ENCODE data around the gene NMNAT3.

Gene NMNAT3

DNA sequence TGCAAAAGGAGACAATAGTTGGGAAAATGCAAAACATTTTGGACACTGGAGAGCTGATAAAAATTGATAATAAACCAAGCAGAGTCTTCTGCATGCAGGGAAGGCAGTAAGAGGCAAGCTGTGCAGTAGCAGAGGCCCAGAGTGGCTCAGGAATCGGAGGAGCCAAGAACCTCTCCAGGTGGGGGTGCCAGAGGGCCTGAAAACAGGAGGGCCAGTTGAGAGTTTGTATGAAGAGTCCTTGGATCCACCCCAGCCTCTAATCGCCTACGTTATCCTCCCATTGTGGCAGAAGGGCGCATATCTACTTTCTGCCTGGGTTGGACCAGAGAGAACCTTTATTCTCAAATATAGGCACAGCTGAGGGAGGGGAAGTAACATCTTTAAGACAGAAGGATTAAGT, 89.3 kb downstream of the NMNAT3 start:
- Histone ChIP-seq H3K36me3 (ENCODE audit: insufficient read depth, low read length) (no peaks in the 10 kb centered on the region), H3K9me3 (ENCODE audit: insufficient read depth, low read length, severe bottlenecking) (no peaks in the 10 kb centered on the region), H3K27me3 (ENCODE audit: insufficient read depth, low read length, poor library complexity) (peaks cover 10% of the 10 kb centered on the region), H3K9ac (ENCODE audit: low read depth, low read length) (no peak overlapping the region), H3K27ac (ENCODE audit: low read length) (no peak overlapping the region), H3K4me3 (ENCODE audit: low read depth in 1 of 2, low read length in 2 of 2) (no peak overlapping the region), H3K79me2 (ENCODE audit: insufficient read depth, low read length) (no peaks in the 10 kb centered on the region), H4K20me1 (ENCODE audit: insufficient read depth, low read length) (no peaks in the 10 kb centered on the region), H3K4me1 (ENCODE audit: insufficient read depth, low read length) (no peaks in the 10 kb centered on the region), H3K4me2 (ENCODE audit: insufficient read depth, low read length) (no peak overlapping the region), H2AFZ (ENCODE audit: low read depth, low read length) (no peak overlapping the region)
- ATAC-seq (ENCODE audit: insufficient read depth, low read depth), result no peak
- TF ChIP-seq, protein P1, sequence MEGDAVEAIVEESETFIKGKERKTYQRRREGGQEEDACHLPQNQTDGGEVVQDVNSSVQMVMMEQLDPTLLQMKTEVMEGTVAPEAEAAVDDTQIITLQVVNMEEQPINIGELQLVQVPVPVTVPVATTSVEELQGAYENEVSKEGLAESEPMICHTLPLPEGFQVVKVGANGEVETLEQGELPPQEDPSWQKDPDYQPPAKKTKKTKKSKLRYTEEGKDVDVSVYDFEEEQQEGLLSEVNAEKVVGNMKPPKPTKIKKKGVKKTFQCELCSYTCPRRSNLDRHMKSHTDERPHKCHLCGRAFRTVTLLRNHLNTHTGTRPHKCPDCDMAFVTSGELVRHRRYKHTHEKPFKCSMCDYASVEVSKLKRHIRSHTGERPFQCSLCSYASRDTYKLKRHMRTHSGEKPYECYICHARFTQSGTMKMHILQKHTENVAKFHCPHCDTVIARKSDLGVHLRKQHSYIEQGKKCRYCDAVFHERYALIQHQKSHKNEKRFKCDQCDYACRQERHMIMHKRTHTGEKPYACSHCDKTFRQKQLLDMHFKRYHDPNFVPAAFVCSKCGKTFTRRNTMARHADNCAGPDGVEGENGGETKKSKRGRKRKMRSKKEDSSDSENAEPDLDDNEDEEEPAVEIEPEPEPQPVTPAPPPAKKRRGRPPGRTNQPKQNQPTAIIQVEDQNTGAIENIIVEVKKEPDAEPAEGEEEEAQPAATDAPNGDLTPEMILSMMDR (IDR thresholded peaks at IDR 0.05; ENCODE audit: borderline replicate concordance, extremely low read depth, low read length, poor library complexity, severe bottlenecking), result no peak
- no peak for TF ChIP-seq EZH2 (IDR thresholded peaks at IDR 0.05; ENCODE audit: borderline replicate concordance, low read depth, low read length, severe bottlenecking)
- no peak for DNase-seq

DNA sequence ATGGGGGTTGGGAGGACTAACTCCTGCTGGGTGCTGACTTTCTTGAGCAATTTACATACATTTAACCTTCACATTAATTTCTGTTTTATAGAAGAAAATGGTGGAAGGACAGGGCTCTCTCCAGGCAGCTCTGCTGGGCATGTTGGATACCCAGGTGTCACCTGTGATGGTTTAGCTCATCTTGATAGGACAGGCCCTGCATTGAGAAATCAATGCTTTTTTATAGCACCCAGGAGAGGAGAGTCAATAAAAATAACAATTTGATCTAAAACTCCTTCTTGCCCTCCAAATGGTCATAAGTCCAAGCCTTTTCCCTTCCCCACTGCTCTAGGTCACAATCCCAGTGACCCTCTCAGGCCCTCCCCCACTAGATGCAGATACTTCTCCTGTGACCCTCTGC, 90.0 kb downstream of the NMNAT3 start:
- H4K20me1 ChIP-seq (ENCODE audit: insufficient read depth, low read length), result no peaks in the 10 kb centered on the region
- no peak for TF ChIP-seq EZH2 (IDR thresholded peaks at IDR 0.05; ENCODE audit: borderline replicate concordance, low read depth, low read length, severe bottlenecking)
- TF ChIP-seq, protein P1 (IDR thresholded peaks at IDR 0.05; ENCODE audit: borderline replicate concordance, extremely low read depth, low read length, poor library complexity, severe bottlenecking), result no peak
- H3K4me3 ChIP-seq (ENCODE audit: low read depth in 1 of 2, low read length in 2 of 2), result no peak overlapping the region
- H3K4me2 ChIP-seq (ENCODE audit: insufficient read depth, low read length), result no peak overlapping the region
- no peaks in the 10 kb centered on the region for H3K36me3 ChIP-seq (ENCODE audit: insufficient read depth, low read length)
- no peaks in the 10 kb centered on the region for H3K4me1 ChIP-seq (ENCODE audit: insufficient read depth, low read length)
- H2AFZ ChIP-seq (ENCODE audit: low read depth, low read length), result no peak overlapping the region
- no peak for DNase-seq
- H3K9me3 ChIP-seq (ENCODE audit: insufficient read depth, low read length, severe bottlenecking), result no peaks in the 10 kb centered on the region
- no peaks in the 10 kb centered on the region for H3K79me2 ChIP-seq (ENCODE audit: insufficient read depth, low read length)
- peaks cover 10% of the 10 kb centered on the region for H3K27me3 ChIP-seq (ENCODE audit: insufficient read depth, low read length, poor library complexity)
- no peak overlapping the region for H3K9ac ChIP-seq (ENCODE audit: low read depth, low read length)
- H3K27ac ChIP-seq (ENCODE audit: low read length), result no peak overlapping the region
- no peak for ATAC-seq (ENCODE audit: insufficient read depth, low read depth)

DNA sequence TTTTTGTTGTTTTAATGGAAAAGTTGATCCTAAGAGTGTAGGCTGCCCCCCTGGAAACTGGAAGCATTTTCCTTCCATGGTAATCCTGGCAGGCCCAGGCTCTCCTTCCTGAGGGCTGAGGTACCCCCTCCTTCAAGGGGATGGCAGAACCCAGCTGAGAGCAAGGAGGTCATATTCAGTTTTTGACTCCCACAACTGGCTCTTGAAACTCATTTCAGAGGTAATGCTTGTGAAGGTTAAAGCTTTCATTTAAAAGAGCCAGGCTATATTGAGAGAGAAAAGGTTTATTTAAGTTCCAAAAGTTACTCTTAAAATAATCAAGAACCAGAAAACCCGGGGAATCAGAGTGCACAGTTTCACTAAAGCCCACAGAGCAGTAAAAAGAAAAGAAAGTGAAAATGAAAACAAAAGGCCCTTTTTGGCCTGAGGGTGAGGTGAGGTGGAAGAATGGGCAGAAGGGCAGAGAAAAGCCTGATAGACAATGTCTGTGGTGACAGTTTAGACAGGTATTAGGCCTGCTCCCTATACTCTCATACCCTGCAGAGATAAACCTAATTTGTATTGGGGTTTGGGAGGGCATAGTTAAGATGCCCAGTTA, 91.3 kb downstream of the NMNAT3 start:
- Histone ChIP-seq H3K79me2 (ENCODE audit: insufficient read depth, low read length) (no peaks in the 10 kb centered on the region), H4K20me1 (ENCODE audit: insufficient read depth, low read length) (no peaks in the 10 kb centered on the region), H3K4me1 (ENCODE audit: insufficient read depth, low read length) (no peaks in the 10 kb centered on the region), H3K9ac (ENCODE audit: low read depth, low read length) (no peak overlapping the region), H3K4me2 (ENCODE audit: insufficient read depth, low read length) (no peak overlapping the region), H3K36me3 (ENCODE audit: insufficient read depth, low read length) (no peaks in the 10 kb centered on the region), H3K4me3 (ENCODE audit: low read depth in 1 of 2, low read length in 2 of 2) (no peak overlapping the region), H3K27ac (ENCODE audit: low read length) (no peak overlapping the region), H3K27me3 (ENCODE audit: insufficient read depth, low read length, poor library complexity) (peaks cover 10% of the 10 kb centered on the region), H2AFZ (ENCODE audit: low read depth, low read length) (no peak overlapping the region), H3K9me3 (ENCODE audit: insufficient read depth, low read length, severe bottlenecking) (no peaks in the 10 kb centered on the region)
- DNase-seq (no peak), ATAC-seq (ENCODE audit: insufficient read depth, low read depth) (no peak)
- TF ChIP-seq, protein P1 (IDR thresholded peaks at IDR 0.05; ENCODE audit: borderline replicate concordance, extremely low read depth, low read length, poor library complexity, severe bottlenecking), result no peak
- TF ChIP-seq EZH2 (IDR thresholded peaks at IDR 0.05; ENCODE audit: borderline replicate concordance, low read depth, low read length, severe bottlenecking), result no peak

Data from DND-41 (cell line).